HEK293 (cell line): ENCODE results near the gene PPP1R9B.

Experiments
- AEBP2 ChIP-seq: fragments of 450-650 bp; formaldehyde crosslinking; IDR thresholded peaks from 2 replicates; pipeline ENCODE4 v1.5.1; 2016; ENCODE audit warnings: missing biosample characterization, missing genetic modification characterization, borderline replicate concordance
- BCL6B ChIP-seq: fragments of 450-650 bp; formaldehyde crosslinking; IDR thresholded peaks from 2 replicates; pipeline ENCODE4 v1.5.1; 2017; ENCODE audit warnings: missing biosample characterization, missing genetic modification characterization
- GLI2 ChIP-seq: fragments of 450-650 bp; formaldehyde crosslinking; IDR thresholded peaks from 2 replicates; pipeline ENCODE4; 2017; ENCODE audit warnings: missing biosample characterization, missing genetic modification characterization, low read depth, borderline replicate concordance
- IKZF3 ChIP-seq: fragments of 450-650 bp; IDR thresholded peaks from 2 replicates; pipeline ENCODE4 v1.5.0; 2018; ENCODE audit warnings: missing biosample characterization, mild to moderate bottlenecking, missing genetic modification characterization, moderate library complexity
- INSM2 ChIP-seq: fragments of 450-650 bp; formaldehyde crosslinking; IDR thresholded peaks from 2 replicates; pipeline ENCODE4 v1.5.1; 2016; ENCODE audit warnings: missing biosample characterization, missing genetic modification characterization
- KLF8 ChIP-seq: fragments of 450-650 bp; formaldehyde crosslinking; IDR thresholded peaks from 2 replicates; pipeline ENCODE4 v1.5.1; 2016; ENCODE audit warnings: missing biosample characterization, missing genetic modification characterization
- MYNN ChIP-seq: fragments of 450-650 bp; formaldehyde crosslinking; IDR thresholded peaks from 2 replicates; pipeline ENCODE4 v1.5.1; 2016; ENCODE audit warnings: missing biosample characterization, missing genetic modification characterization, borderline replicate concordance
- OSR2 ChIP-seq: fragments of 450-650 bp; formaldehyde crosslinking; IDR thresholded peaks from 2 replicates; pipeline ENCODE4 v1.5.1; 2016; ENCODE audit warnings: missing biosample characterization, missing genetic modification characterization
- PATZ1 ChIP-seq: fragments of 450-650 bp; formaldehyde crosslinking; IDR thresholded peaks from 2 replicates; pipeline ENCODE4 v1.5.1; 2016; ENCODE audit warnings: missing biosample characterization, missing genetic modification characterization
- ZBTB21 ChIP-seq: fragments of 450-650 bp; formaldehyde crosslinking; IDR thresholded peaks from 2 replicates; pipeline ENCODE4 v1.5.1; 2017; ENCODE audit warnings: missing biosample characterization, missing genetic modification characterization
- ZFP3 ChIP-seq: fragments of 450-650 bp; formaldehyde crosslinking; IDR thresholded peaks from 2 replicates; pipeline ENCODE4 v1.5.1; 2016; ENCODE audit warnings: low read depth, missing biosample characterization, missing genetic modification characterization
- ZFP41 ChIP-seq: fragments of 450-650 bp; formaldehyde crosslinking; IDR thresholded peaks from 2 replicates; pipeline ENCODE4 v1.5.1; 2016; ENCODE audit warnings: missing biosample characterization, missing genetic modification characterization, borderline replicate concordance
- ZNF175 ChIP-seq: fragments of 450-650 bp; formaldehyde crosslinking; IDR thresholded peaks from 2 replicates; pipeline ENCODE4 v1.5.1; 2016; ENCODE audit warnings: missing biosample characterization, missing genetic modification characterization
- ZNF223 ChIP-seq: fragments of 450-650 bp; formaldehyde crosslinking; IDR thresholded peaks from 2 replicates; pipeline ENCODE4 v1.5.1; 2016; ENCODE audit warnings: missing biosample characterization, missing genetic modification characterization
- ZNF248 ChIP-seq: fragments of 450-650 bp; formaldehyde crosslinking; IDR thresholded peaks from 2 replicates; pipeline ENCODE4 v1.5.1; 2017; ENCODE audit warnings: missing biosample characterization, missing genetic modification characterization
- ZNF398 ChIP-seq: fragments of 450-650 bp; formaldehyde crosslinking; IDR thresholded peaks from 2 replicates; pipeline ENCODE4 v1.5.1; 2017; ENCODE audit warnings: missing biosample characterization, missing genetic modification characterization
- ZNF433 ChIP-seq: fragments of 450-650 bp; formaldehyde crosslinking; IDR thresholded peaks from 2 replicates; pipeline ENCODE4 v1.5.1; 2016; ENCODE audit warnings: missing biosample characterization, missing genetic modification characterization, low read depth
- ZNF449 ChIP-seq: fragments of 450-650 bp; formaldehyde crosslinking; IDR thresholded peaks from 2 replicates; pipeline ENCODE4 v1.5.1; 2017; ENCODE audit warnings: missing biosample characterization, mild to moderate bottlenecking, missing genetic modification characterization, moderate library complexity
- ZNF48 ChIP-seq: fragments of 450-650 bp; formaldehyde crosslinking; IDR thresholded peaks from 2 replicates; pipeline ENCODE4 v1.5.1; 2016; ENCODE audit warnings: missing biosample characterization, missing genetic modification characterization
- ZNF548 ChIP-seq: fragments of 450-650 bp; formaldehyde crosslinking; IDR thresholded peaks from 2 replicates; pipeline ENCODE4 v1.5.1; 2016; ENCODE audit warnings: missing biosample characterization, missing genetic modification characterization
- ZNF629 ChIP-seq: fragments of 450-650 bp; formaldehyde crosslinking; IDR thresholded peaks from 2 replicates; pipeline ENCODE4 v1.5.1; 2017; ENCODE audit warnings: missing biosample characterization, missing genetic modification characterization
- ZNF645 ChIP-seq: fragments of 450-650 bp; formaldehyde crosslinking; IDR thresholded peaks from 2 replicates; pipeline ENCODE4; 2016; ENCODE audit warnings: missing biosample characterization, missing genetic modification characterization
- ZNF776 ChIP-seq: fragments of 450-650 bp; formaldehyde crosslinking; IDR thresholded peaks from 2 replicates; pipeline ENCODE4 v1.5.0; 2017; ENCODE audit warnings: missing biosample characterization, missing genetic modification characterization, borderline replicate concordance
- ZNF837 ChIP-seq: fragments of 450-650 bp; formaldehyde crosslinking; IDR thresholded peaks from 2 replicates; pipeline ENCODE4 v1.5.1; 2016; ENCODE audit warnings: missing biosample characterization, missing genetic modification characterization

The PPP1R9B gene

GRCh38 chr17:50094753-50095619 lies 55.5 kb downstream of the PPP1R9B start, which contains the start of gene PDK2 (continued):
- TF ChIP-seq AEBP2 (tag by site-specific recombination) = no peak
- no peak for TF ChIP-seq BCL6B (tag by site-specific recombination)
- TF ChIP-seq ZNF629 = peak; percentile 45; the same call in 1 of the 2 replicates
- peak; percentile 84 for TF ChIP-seq PATZ1 (tag by site-specific recombination)
- TF ChIP-seq ZNF837 (tag by site-specific recombination) = no peak
- TF ChIP-seq IKZF3 (tag by site-specific recombination) = no peak
- TF ChIP-seq ZBTB21 = no peak
- peak; percentile 42 for TF ChIP-seq INSM2
- TF ChIP-seq ZFP3 (tag by site-specific recombination) = no peak
- no peak for TF ChIP-seq ZNF548 (tag by site-specific recombination)
- TF ChIP-seq ZNF175 = no peak
- no peak for TF ChIP-seq ZNF645 (tag by site-specific recombination)
- no peak for TF ChIP-seq MYNN (tag by site-specific recombination)
- TF ChIP-seq ZNF48 (tag by site-specific recombination) = no peak
- TF ChIP-seq GLI2 (tag by site-specific recombination) = no peak
- no peak for TF ChIP-seq ZNF776 (tag by site-specific recombination)
- TF ChIP-seq ZNF433 (tag by site-specific recombination) = no peak
- no peak for TF ChIP-seq ZNF223 (tag by site-specific recombination)
- TF ChIP-seq KLF8 (tag by site-specific recombination) = peak; percentile 91
- TF ChIP-seq ZNF398 = peak; percentile 53; the same call in 1 of the 2 replicates
- no peak for TF ChIP-seq ZNF248 (tag by site-specific recombination)
- TF ChIP-seq OSR2 (tag by site-specific recombination) = no peak
- peak; percentile 78 for TF ChIP-seq ZNF449 (tag by site-specific recombination)
- TF ChIP-seq ZFP41 (tag by site-specific recombination) = no peak
